ENCODE data around the gene PPP1R14C. TPM values are rescaled to one million over a fixed set of nuclear protein-coding genes. Genes with fewer than 3 reads are reported as not detected.

PPP1R14C gene
- total RNA-seq, 6 donors from 2014 or later: 12.0 to 34.5 (median 16.8) TPM

GRCh38 chr6:150150821-150151646 is 8.2 kb downstream of the PPP1R14C start:
- TF ChIP-seq, protein P1, sequence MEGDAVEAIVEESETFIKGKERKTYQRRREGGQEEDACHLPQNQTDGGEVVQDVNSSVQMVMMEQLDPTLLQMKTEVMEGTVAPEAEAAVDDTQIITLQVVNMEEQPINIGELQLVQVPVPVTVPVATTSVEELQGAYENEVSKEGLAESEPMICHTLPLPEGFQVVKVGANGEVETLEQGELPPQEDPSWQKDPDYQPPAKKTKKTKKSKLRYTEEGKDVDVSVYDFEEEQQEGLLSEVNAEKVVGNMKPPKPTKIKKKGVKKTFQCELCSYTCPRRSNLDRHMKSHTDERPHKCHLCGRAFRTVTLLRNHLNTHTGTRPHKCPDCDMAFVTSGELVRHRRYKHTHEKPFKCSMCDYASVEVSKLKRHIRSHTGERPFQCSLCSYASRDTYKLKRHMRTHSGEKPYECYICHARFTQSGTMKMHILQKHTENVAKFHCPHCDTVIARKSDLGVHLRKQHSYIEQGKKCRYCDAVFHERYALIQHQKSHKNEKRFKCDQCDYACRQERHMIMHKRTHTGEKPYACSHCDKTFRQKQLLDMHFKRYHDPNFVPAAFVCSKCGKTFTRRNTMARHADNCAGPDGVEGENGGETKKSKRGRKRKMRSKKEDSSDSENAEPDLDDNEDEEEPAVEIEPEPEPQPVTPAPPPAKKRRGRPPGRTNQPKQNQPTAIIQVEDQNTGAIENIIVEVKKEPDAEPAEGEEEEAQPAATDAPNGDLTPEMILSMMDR (IDR thresholded peaks at IDR 0.05): no peak
- TF ChIP-seq POLR2AphosphoS5 (IDR thresholded peaks at IDR 0.05) (no peak), EP300 (IDR thresholded peaks at IDR 0.05) (no peak), POLR2A (IDR thresholded peaks at IDR 0.05) (no peak)
- Histone ChIP-seq H3K27me3 (no peaks in the 10 kb centered on the region), H3K9me3 (no peaks in the 10 kb centered on the region), H3K36me3 (no peaks in the 10 kb centered on the region), H3K4me1 (peaks cover 0 to 14% (median 4%) of the 10 kb centered on the region in 4 donors), H3K27ac (no peak overlapping the region), H3K4me3 (no peak overlapping the region)
- DNase-seq: no peak
- 43 to 44% methylated on average over 12 of the region's 12 CpGs for WGBS, 2 donors
- ATAC-seq (ENCODE audit: low FRiP score in 2 of 2): no peak

DNA sequence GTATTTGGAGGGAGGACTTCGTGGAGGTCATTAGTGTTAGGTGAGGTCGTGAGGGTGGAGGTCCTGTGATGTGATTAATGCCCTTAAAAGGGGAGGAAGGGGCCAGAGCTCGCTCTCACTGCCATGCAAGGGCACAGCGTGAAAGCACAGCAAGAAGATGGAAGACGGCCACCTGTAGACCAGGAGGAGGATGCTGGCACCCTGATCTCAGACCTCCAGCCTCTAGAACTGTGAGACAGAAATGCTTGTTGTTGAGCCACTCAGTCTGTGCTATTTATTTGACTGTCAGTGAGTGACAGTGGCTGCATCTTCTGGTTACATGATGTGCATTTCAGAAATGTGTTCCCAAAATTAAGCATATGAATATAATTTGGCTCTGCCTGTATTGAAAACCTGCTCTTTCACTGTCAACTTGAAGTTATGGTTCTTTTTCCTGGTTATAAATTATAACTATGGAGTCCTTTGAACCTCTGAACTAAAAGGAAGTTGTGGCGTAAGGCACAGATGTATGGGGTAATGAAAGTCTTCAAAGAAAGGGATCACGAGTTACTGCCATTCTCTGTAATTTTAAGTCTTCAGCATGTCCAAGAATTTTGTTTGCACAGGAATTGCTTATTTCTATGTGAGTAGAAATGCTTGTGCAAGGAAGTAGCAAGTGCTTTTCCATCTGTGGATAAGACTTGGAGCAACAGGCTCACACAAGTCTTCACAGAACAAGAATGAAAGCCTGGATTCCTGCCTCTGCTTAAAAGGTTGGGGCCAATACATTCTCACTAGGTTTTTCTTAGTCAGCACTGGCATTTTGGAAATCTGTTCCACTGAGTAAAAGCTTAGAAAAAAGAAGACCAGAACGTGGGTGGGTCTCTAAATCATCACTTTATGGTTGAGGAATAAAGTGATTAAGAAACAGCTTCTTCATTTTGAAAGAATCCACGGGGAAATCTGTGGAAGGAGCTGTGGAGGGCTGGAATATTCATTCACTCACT is 10.3 kb downstream of the PPP1R14C start:
- H3K4me1 ChIP-seq: peaks cover 0 to 12% (median 4%) of the 10 kb centered on the region in 4 donors
- WGBS, 2 donors: 51 to 52% methylated on average over 9 of the region's 9 CpGs
- TF ChIP-seq POLR2A (IDR thresholded peaks at IDR 0.05) (no peak), POLR2AphosphoS5 (IDR thresholded peaks at IDR 0.05) (no peak), EP300 (IDR thresholded peaks at IDR 0.05) (no peak)
- TF ChIP-seq, protein P1 (IDR thresholded peaks at IDR 0.05): no peak
- H3K4me3 ChIP-seq: no peak overlapping the region
- H3K27ac ChIP-seq: no peak overlapping the region
- no peaks in the 10 kb centered on the region for H3K9me3 ChIP-seq
- peak in 1 of 2 donors; percentile 48 for ATAC-seq (ENCODE audit: low FRiP score in 2 of 2)
- H3K36me3 ChIP-seq: no peaks in the 10 kb centered on the region
- H3K27me3 ChIP-seq: no peaks in the 10 kb centered on the region
- DNase-seq: no peak

GRCh38 chr6:150153905-150154492 is 11.2 kb downstream of the PPP1R14C start:
- Histone ChIP-seq H3K27ac (no peak overlapping the region), H3K4me1 (peaks cover 0 to 12% (median 2%) of the 10 kb centered on the region in 4 donors), H3K36me3 (no peaks in the 10 kb centered on the region), H3K27me3 (no peaks in the 10 kb centered on the region), H3K4me3 (no peak overlapping the region), H3K9me3 (no peaks in the 10 kb centered on the region)
- DNase-seq: no peak
- 51 to 61% methylated on average over 6 of the region's 6 CpGs for WGBS, 2 donors
- no peak for ATAC-seq (ENCODE audit: low FRiP score in 2 of 2)
- TF ChIP-seq POLR2A (IDR thresholded peaks at IDR 0.05) (no peak), EP300 (IDR thresholded peaks at IDR 0.05) (no peak), POLR2AphosphoS5 (IDR thresholded peaks at IDR 0.05) (no peak)
- TF ChIP-seq, protein P1 (IDR thresholded peaks at IDR 0.05): no peak

DNA sequence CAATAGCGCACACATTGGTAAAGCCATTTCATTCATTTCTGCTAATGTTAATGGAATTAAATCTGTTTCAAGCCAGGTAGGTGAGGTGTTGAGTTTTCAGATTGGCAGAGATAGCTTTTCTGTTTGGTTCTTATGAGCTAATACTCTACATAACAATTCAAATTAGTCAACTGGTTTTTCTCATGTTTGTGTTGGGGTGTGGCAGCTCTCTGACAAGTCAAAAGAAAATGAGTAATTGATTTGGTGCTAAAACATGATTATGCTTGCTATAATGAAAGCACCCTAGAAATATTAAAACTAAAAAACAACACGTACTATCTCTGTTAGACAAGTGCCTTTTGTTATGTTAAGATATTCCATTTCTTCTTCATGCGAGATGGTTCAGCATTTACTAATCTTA is 13.6 kb downstream of the PPP1R14C start:
- no peak for DNase-seq
- 94% methylated on average over 3 of the region's 3 CpGs for WGBS, 2 donors
- Histone ChIP-seq H3K27me3 (no peaks in the 10 kb centered on the region), H3K9me3 (no peaks in the 10 kb centered on the region), H3K36me3 (no peaks in the 10 kb centered on the region), H3K4me3 (no peak overlapping the region), H3K4me1 (peaks cover 0 to 12% (median 0%) of the 10 kb centered on the region in 4 donors), H3K27ac (no peak overlapping the region)
- ATAC-seq (ENCODE audit: low FRiP score in 2 of 2): no peak
- TF ChIP-seq, protein P1 (IDR thresholded peaks at IDR 0.05): no peak
- TF ChIP-seq POLR2A (IDR thresholded peaks at IDR 0.05) (no peak), EP300 (IDR thresholded peaks at IDR 0.05) (no peak), POLR2AphosphoS5 (IDR thresholded peaks at IDR 0.05) (no peak)
